Panc1 (cell line): ENCODE results near the gene AARS2. TPM values are rescaled to one million over a fixed set of nuclear protein-coding genes. Genes with fewer than 3 reads are reported as not detected.

Source experiments
- ATAC-seq: fragments of 200-7000 bp; cut with Tn5 transposase; 2 replicates; pipeline ENCODE4 v1.9.1; 2020; ENCODE audit warnings: mild to moderate bottlenecking, moderate library complexity
- BruUV-seq: library from RNA; stranded (reverse); fragments of 400-500 nt; replicated peaks from 2 replicates; lab custom pipeline; 2021; lab: Mats Ljungman, UMichigan
- CTCF ChIA-PET: fragments of 300-600 bp; sonication (Branson Sonifier 250); formaldehyde crosslinking; loops from one replicate; lab custom pipeline; 2022; ENCODE audit warnings: antibody characterized with exemption; lab: Charles Lee
- POLR2A ChIA-PET: fragments of 300-600 bp; sonication (Branson Sonifier 250); formaldehyde crosslinking; loops from one replicate; lab custom pipeline; 2022; ENCODE audit warnings: antibody characterized with exemption; lab: Charles Lee
- DNase-seq: peaks from one replicate; pipeline ENCODE4 v3.0.0-alpha.2; 2010; ENCODE audit warnings: low read depth, low spot score
- H3K27ac ChIP-seq: 2 replicates; pipeline ENCODE4 v1.5.1; 2011; ENCODE audit warnings: mild to moderate bottlenecking, low read length, inconsistent platforms
- H3K27me3 ChIP-seq: fragments of 200-500 bp; sonication (Bioruptor generic); 2 replicates; pipeline ENCODE4 v1.6.0; 2014; ENCODE audit warnings: low read length, inconsistent platforms; ENCODE audit not compliant: control insufficient read depth, insufficient read depth
- H3K36me3 ChIP-seq: fragments of 200-500 bp; sonication (Bioruptor generic); 2 replicates; pipeline ENCODE4 v1.5.1; 2014; ENCODE audit warnings: inconsistent platforms, mild to moderate bottlenecking, low read length, moderate library complexity; ENCODE audit not compliant: control insufficient read depth, insufficient read depth
- H3K4me1 ChIP-seq: 2 replicates; pipeline ENCODE4 v1.5.1; 2011; ENCODE audit warnings: inconsistent platforms, mild to moderate bottlenecking, low read length, moderate library complexity; ENCODE audit not compliant: control insufficient read depth, insufficient read depth
- H3K4me3 ChIP-seq, 2 experiments: 2 replicates each; pipeline ENCODE4 v1.5.1; 2011 to 2012; ENCODE audit warnings: low read depth in 2 of 2, low read length in 2 of 2, mild to moderate bottlenecking in 2 of 2, inconsistent platforms in 1 of 2, moderate library complexity in 1 of 2
- H3K9me3 ChIP-seq: fragments of 200-500 bp; sonication (Bioruptor generic); 2 replicates; pipeline ENCODE4 v1.5.1; 2014; ENCODE audit warnings: low read depth, mild to moderate bottlenecking, inconsistent platforms, low read length, moderate library complexity; ENCODE audit not compliant: control insufficient read depth, insufficient read depth
- POLR2AphosphoS5 ChIP-seq: IDR thresholded peaks from 2 replicates; pipeline ENCODE4 v1.6.1; 2012; ENCODE audit warnings: mild to moderate bottlenecking, low read depth, low read length, moderate library complexity
- SIN3A ChIP-seq: IDR thresholded peaks from 2 replicates; pipeline ENCODE4 v1.6.1; 2012; ENCODE audit warnings: low read depth, mild to moderate bottlenecking, low read length, moderate library complexity, borderline replicate concordance; ENCODE audit not compliant: insufficient read depth
- TCF7L2 ChIP-seq: IDR thresholded peaks from 2 replicates; pipeline ENCODE4 v1.6.1; 2011; ENCODE audit warnings: mild to moderate bottlenecking, low read depth, low read length, inconsistent platforms
- in situ Hi-C: cut with HindIII; loops from 2 replicates; pipeline ENCODE4 v1.10.0; 2016; ENCODE audit warnings: low sequenced_read_pairs, low pct_unique_long_range_greater_than_20kb
- intact Hi-C: fragments of 100-400 bp; cut with micrococcal nuclease; formaldehyde crosslinking; loops from one replicate; pipeline ENCODE4 v1.10.0; 2022; ENCODE audit not compliant: unreplicated experiment
- total RNA-seq: library from RNA; stranded (reverse); gene quantifications from one replicate; pipeline ENCODE4 v1.2.1, GENCODE V29; 2021; ENCODE audit not compliant: unreplicated experiment
- TF ChIP-seq, protein P1 (sequence below), 2 experiments: IDR thresholded peaks; 2 replicates each; pipeline ENCODE4 v1.6.1; 2011 to 2012; ENCODE audit warnings: low read depth in 2 of 2, control low read depth in 1 of 2, low read length in 1 of 2, mild to moderate bottlenecking in 1 of 2, moderate library complexity in 1 of 2; ENCODE audit not compliant: insufficient read depth in 1 of 2
- TF ChIP-seq, protein P2 (sequence below): fragments of 450-650 bp; IDR thresholded peaks from 2 replicates; pipeline ENCODE4 v1.5.1; 2017; ENCODE audit warnings: mild to moderate bottlenecking

AARS2 gene
- total RNA-seq, 1 experiment from 2014 or later: 13.1 TPM

DNA sequence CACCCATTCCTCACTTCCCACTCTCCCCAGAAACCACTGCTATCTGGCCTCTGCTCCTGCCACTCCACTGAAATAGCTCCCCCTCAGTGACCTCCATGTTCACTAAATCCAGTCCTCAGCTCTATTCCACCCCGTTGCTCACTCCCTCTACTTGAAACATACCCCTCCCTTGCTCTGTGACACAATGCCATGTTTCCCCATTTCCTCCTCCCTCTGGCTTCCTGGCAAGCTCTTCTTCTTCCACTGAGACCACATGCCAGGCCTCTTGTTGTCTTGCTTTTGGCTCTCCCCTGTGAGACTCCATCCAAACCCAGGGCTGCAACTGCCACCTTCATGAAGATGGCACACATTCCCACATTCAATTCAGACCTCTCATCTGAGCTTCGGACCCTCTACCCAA lies 29.0 kb downstream of the AARS2 start:
- no peak overlapping the region for H3K4me3 ChIP-seq
- H3K27me3 ChIP-seq: peaks cover 26% of the 10 kb centered on the region; the same call in 1 of the 2 replicates
- no peaks in the 10 kb centered on the region for H3K9me3 ChIP-seq
- BruUV-seq: no TSS peak
- H3K27ac ChIP-seq: no peak overlapping the region
- H3K36me3 ChIP-seq: no peaks in the 10 kb centered on the region
- TF ChIP-seq, protein P1, sequence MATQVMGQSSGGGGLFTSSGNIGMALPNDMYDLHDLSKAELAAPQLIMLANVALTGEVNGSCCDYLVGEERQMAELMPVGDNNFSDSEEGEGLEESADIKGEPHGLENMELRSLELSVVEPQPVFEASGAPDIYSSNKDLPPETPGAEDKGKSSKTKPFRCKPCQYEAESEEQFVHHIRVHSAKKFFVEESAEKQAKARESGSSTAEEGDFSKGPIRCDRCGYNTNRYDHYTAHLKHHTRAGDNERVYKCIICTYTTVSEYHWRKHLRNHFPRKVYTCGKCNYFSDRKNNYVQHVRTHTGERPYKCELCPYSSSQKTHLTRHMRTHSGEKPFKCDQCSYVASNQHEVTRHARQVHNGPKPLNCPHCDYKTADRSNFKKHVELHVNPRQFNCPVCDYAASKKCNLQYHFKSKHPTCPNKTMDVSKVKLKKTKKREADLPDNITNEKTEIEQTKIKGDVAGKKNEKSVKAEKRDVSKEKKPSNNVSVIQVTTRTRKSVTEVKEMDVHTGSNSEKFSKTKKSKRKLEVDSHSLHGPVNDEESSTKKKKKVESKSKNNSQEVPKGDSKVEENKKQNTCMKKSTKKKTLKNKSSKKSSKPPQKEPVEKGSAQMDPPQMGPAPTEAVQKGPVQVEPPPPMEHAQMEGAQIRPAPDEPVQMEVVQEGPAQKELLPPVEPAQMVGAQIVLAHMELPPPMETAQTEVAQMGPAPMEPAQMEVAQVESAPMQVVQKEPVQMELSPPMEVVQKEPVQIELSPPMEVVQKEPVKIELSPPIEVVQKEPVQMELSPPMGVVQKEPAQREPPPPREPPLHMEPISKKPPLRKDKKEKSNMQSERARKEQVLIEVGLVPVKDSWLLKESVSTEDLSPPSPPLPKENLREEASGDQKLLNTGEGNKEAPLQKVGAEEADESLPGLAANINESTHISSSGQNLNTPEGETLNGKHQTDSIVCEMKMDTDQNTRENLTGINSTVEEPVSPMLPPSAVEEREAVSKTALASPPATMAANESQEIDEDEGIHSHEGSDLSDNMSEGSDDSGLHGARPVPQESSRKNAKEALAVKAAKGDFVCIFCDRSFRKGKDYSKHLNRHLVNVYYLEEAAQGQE (IDR thresholded peaks at IDR 0.05; ENCODE audit: insufficient read depth in 1 of 2, low read depth in 2 of 2, low read length in 1 of 2): no peak
- TF ChIP-seq POLR2AphosphoS5: no peak
- TF ChIP-seq TCF7L2: no peak
- TF ChIP-seq, protein P2, sequence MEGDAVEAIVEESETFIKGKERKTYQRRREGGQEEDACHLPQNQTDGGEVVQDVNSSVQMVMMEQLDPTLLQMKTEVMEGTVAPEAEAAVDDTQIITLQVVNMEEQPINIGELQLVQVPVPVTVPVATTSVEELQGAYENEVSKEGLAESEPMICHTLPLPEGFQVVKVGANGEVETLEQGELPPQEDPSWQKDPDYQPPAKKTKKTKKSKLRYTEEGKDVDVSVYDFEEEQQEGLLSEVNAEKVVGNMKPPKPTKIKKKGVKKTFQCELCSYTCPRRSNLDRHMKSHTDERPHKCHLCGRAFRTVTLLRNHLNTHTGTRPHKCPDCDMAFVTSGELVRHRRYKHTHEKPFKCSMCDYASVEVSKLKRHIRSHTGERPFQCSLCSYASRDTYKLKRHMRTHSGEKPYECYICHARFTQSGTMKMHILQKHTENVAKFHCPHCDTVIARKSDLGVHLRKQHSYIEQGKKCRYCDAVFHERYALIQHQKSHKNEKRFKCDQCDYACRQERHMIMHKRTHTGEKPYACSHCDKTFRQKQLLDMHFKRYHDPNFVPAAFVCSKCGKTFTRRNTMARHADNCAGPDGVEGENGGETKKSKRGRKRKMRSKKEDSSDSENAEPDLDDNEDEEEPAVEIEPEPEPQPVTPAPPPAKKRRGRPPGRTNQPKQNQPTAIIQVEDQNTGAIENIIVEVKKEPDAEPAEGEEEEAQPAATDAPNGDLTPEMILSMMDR: no peak
- TF ChIP-seq SIN3A: no peak
- intact Hi-C loops (no loop called here), in situ Hi-C loops (no loop called here)
- H3K4me1 ChIP-seq: no peaks in the 10 kb centered on the region
- ChIA-PET POLR2A (no interaction called here), CTCF (no interaction called here)
- DNase-seq (no peak), ATAC-seq (no peak)

DNA sequence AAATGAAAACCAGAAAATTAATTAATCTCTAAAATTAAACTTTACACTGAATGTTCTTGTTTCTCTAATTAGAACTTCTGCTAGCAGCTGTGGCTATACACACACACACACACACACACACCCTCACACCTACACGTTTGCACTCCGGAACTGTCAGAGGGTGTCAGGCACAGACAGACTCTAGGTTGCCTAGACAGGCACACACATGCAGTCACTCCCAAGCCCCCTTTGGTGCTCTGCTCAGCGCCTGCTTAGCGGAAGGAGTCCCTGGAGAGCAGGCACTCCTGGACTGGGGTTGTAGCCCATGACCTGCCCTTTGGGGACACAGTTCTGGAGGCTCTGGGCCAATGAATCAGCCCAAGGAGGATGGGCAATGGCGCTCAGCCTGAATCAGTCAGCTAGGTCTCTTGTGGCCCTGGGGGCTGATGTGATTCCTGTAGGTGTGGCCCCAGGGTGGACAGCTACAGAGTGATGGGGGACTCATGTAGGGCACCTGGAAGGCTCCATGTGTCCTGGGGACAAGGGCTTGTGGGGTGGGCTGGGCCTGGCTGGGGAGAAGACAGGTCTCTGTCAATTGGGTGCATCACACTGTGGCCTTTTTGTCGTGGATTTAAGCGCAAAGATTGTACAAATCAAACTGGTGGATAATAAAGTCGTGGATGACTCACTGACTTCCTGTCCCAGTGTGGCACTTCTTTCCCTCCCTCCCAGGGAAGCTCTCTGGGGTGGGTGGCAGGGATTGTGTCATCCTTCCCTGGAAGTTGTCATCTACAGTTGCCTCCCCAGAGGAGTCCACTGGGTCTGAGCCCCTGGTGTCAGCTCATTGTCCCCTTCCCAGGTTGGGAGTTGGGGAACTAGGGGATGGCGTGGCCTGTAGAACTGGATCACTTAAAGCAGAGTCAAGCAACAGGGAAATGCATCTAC lies 34.1 kb downstream of the AARS2 start:
- DNase-seq: no peak
- no peaks in the 10 kb centered on the region for H3K4me1 ChIP-seq
- no peak overlapping the region for H3K27ac ChIP-seq
- in situ Hi-C loops (no loop called here), intact Hi-C loops (no loop called here)
- no peaks in the 10 kb centered on the region for H3K36me3 ChIP-seq
- CTCF ChIA-PET: interaction anchor here (0.7 kb wide), 1 partner anchor 26 kb away, joined by 5 read pairs; no protein-coding TSS in a partner anchor
- BruUV-seq: no TSS peak
- POLR2A ChIA-PET: interaction anchor here (0.6 to 0.7 kb wide), 2 partner anchors 41 to 187 kb away, joined by 3 to 4 read pairs; no protein-coding TSS in a partner anchor
- H3K9me3 ChIP-seq: no peaks in the 10 kb centered on the region
- peaks cover 8% of the 10 kb centered on the region; the same call in 1 of the 2 replicates for H3K27me3 ChIP-seq
- ATAC-seq: no peak
- TF ChIP-seq, protein P1 (IDR thresholded peaks at IDR 0.05; ENCODE audit: insufficient read depth in 1 of 2, low read depth in 2 of 2, low read length in 1 of 2): no peak
- H3K4me3 ChIP-seq: no peak overlapping the region
